ENCODE data around the gene LCE3D.
"Not testable (repeated sequence)": the region's sequence is repeated elsewhere in the genome, so short reads cannot be mapped to it uniquely, and the experiment has no call there.

LCE3D gene

GRCh38 chr1:152580433-152580832 is at the start of gene LCE3D:
Gene LCE3D, minus strand, starts transcription at chr1:152580516. Its CDS starts 580 bp downstream, at chr1:152579936.
- no peak for DNase-seq

GRCh38 chr1:152626744-152627143 is 46.4 kb upstream of the LCE3D start:
- DNase-seq: no peak

GRCh38 chr1:152623203-152623844 is 43.0 kb upstream of the LCE3D start:
- DNase-seq: no peak

GRCh38 chr1:152622803-152623202 is 42.5 kb upstream of the LCE3D start, which contains the start of gene LCE3A:
Gene LCE3A, minus strand, starts transcription at chr1:152623103. Its CDS starts 0 bp downstream, at chr1:152623103.
- no peak for DNase-seq

- DNase-seq: no peak
Measured at GRCh38 chr1:152621993-152622392, 41.7 kb upstream of the LCE3D start.

- DNase-seq: no peak
Measured at GRCh38 chr1:152613511-152613910, 33.2 kb upstream of the LCE3D start, which contains the start of gene LCE3B. Gene LCE3B, plus strand, starts transcription at chr1:152613811. Its CDS starts 0 bp downstream, at chr1:152613811.

- no peak for DNase-seq
Measured at GRCh38 chr1:152599934-152600333, 19.6 kb upstream of the LCE3D start, which contains the start of gene LCE3C. Gene LCE3C, plus strand, starts transcription at chr1:152600234. Its CDS starts 498 bp downstream, at chr1:152600732.

GRCh38 chr1:152596986-152597385 is 16.7 kb upstream of the LCE3D start:
- DNase-seq: no peak

GRCh38 chr1:152585586-152585985 is 5.3 kb upstream of the LCE3D start:
- no peak for DNase-seq

- DNase-seq: no peak
Measured at GRCh38 chr1:152582647-152583046, 2.3 kb upstream of the LCE3D start.

GRCh38 chr1:152579526-152579925 is 790 bp downstream of the LCE3D start:
- not testable (repeated sequence) for DNase-seq

- DNase-seq: no peak
Measured at GRCh38 chr1:152577168-152577567, 3.1 kb downstream of the LCE3D start.

- no peak for DNase-seq
Measured at GRCh38 chr1:152566681-152567080, 13.6 kb downstream of the LCE3D start, which contains the start of gene LCE3E. Gene LCE3E, minus strand, starts transcription at chr1:152566780. Its CDS starts 572 bp downstream, at chr1:152566208.

- DNase-seq: no peak
Measured at GRCh38 chr1:152565535-152566215, 14.6 kb downstream of the LCE3D start.

GRCh38 chr1:152565115-152565514 is 15.2 kb downstream of the LCE3D start:
- no peak for DNase-seq

- not testable (repeated sequence) for DNase-seq
Measured at GRCh38 chr1:152548358-152548757, 32.0 kb downstream of the LCE3D start.

- DNase-seq: no peak
Measured at GRCh38 chr1:152546704-152547103, 33.6 kb downstream of the LCE3D start.

- DNase-seq: no peak
Measured at GRCh38 chr1:152543820-152544219, 36.5 kb downstream of the LCE3D start.

GRCh38 chr1:152539901-152540300 is 40.4 kb downstream of the LCE3D start:
- no peak for DNase-seq

GRCh38 chr1:152537496-152537895 is 42.8 kb downstream of the LCE3D start:
- no peak for DNase-seq

- no peak for DNase-seq
Measured at GRCh38 chr1:152535774-152536173, 44.5 kb downstream of the LCE3D start.

- peak; percentile 21 for DNase-seq
Measured at GRCh38 chr1:152533327-152533938, 46.9 kb downstream of the LCE3D start.

Data from activated naive CD4-positive, alpha-beta T cell treated with anti-CD3 and anti-CD28 coated beads, Interleukin-2, amount 50 U/mL, for 16 hours (primary cell).